Measurements from ENCODE around the gene TP53TG5. TPM values are rescaled to one million over a fixed set of nuclear protein-coding genes. Genes with fewer than 3 reads are reported as not detected.

Gene TP53TG5
- total and polyA plus RNA-seq, 3 donors from 2014 or later = 6.4 to 28.2 (median 12.3) TPM

DNA sequence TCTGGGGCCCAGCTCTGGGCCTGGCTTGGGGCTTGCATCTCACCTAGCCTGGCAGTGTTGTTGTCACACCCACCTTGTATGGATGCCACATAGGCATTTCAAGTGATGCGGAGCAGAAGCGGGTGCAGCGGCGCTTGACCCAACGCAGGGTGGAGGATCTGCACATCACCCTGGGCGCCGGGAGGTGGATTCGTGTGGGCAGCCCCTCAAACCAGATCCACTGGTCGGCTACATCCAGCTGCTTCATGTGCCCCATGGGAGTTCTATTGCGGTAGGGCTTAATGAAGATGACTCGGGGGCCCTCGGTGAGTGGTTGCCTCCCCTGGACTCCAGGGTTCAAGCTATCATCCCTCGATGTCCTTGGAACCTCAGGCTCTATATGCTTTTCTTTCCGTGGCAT, 3.2 kb downstream of the TP53TG5 start:
- TF ChIP-seq, protein P1, sequence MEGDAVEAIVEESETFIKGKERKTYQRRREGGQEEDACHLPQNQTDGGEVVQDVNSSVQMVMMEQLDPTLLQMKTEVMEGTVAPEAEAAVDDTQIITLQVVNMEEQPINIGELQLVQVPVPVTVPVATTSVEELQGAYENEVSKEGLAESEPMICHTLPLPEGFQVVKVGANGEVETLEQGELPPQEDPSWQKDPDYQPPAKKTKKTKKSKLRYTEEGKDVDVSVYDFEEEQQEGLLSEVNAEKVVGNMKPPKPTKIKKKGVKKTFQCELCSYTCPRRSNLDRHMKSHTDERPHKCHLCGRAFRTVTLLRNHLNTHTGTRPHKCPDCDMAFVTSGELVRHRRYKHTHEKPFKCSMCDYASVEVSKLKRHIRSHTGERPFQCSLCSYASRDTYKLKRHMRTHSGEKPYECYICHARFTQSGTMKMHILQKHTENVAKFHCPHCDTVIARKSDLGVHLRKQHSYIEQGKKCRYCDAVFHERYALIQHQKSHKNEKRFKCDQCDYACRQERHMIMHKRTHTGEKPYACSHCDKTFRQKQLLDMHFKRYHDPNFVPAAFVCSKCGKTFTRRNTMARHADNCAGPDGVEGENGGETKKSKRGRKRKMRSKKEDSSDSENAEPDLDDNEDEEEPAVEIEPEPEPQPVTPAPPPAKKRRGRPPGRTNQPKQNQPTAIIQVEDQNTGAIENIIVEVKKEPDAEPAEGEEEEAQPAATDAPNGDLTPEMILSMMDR (IDR thresholded peaks at IDR 0.05) = no peak
- TF ChIP-seq POLR2A (IDR thresholded peaks at IDR 0.05) = no peak
- Histone ChIP-seq H3K36me3 (ENCODE audit: low read depth, missing control alignments) (no peaks in the 10 kb centered on the region), H3K4me1 (peaks cover 3% of the 10 kb centered on the region), H3K27ac (no peak overlapping the region), H3K4me3 (no peak overlapping the region), H3K27me3 (no peaks in the 10 kb centered on the region), H3K9me3 (no peaks in the 10 kb centered on the region)
- WGBS, 2 donors = 93 to 94% methylated on average over 10 to 13 of the region's 14 CpGs
- intact Hi-C loops (cut with DNase I; ENCODE audit: low total_unique reads) = no loop called here
- no peak for DNase-seq

DNA sequence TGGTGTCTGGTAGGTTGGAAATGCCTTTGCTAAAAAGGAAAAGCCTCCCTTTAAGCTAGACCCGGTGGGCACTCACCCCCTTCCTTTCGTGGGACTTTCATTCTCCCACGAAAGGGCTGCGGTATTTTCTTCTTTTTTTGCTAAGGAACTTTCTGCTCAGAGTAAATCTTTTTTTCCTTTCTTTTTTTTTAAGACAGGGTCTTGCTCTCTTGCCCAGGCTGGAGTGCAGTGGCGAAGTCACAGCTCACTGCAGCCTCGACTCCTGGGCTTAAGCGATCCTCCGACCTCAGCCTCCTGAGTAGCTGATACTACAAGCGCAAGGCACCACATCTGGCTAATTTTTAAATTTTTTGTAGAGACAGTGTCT, 4.0 kb downstream of the TP53TG5 start:
- H3K27ac ChIP-seq = no peak overlapping the region
- no peaks in the 10 kb centered on the region for H3K9me3 ChIP-seq
- H3K4me1 ChIP-seq = peaks cover 3% of the 10 kb centered on the region
- H3K4me3 ChIP-seq = peak overlapping the region; percentile 48 to 51
- WGBS, 2 donors = 58 to 60% methylated on average over 9 of the region's 9 CpGs
- no peaks in the 10 kb centered on the region for H3K27me3 ChIP-seq
- intact Hi-C loops (cut with DNase I; ENCODE audit: low total_unique reads) = no loop called here
- H3K36me3 ChIP-seq (ENCODE audit: low read depth, missing control alignments) = no peaks in the 10 kb centered on the region
- no peak for DNase-seq
- TF ChIP-seq, protein P1 (IDR thresholded peaks at IDR 0.05) = no peak
- TF ChIP-seq POLR2A (IDR thresholded peaks at IDR 0.05) = no peak

DNA sequence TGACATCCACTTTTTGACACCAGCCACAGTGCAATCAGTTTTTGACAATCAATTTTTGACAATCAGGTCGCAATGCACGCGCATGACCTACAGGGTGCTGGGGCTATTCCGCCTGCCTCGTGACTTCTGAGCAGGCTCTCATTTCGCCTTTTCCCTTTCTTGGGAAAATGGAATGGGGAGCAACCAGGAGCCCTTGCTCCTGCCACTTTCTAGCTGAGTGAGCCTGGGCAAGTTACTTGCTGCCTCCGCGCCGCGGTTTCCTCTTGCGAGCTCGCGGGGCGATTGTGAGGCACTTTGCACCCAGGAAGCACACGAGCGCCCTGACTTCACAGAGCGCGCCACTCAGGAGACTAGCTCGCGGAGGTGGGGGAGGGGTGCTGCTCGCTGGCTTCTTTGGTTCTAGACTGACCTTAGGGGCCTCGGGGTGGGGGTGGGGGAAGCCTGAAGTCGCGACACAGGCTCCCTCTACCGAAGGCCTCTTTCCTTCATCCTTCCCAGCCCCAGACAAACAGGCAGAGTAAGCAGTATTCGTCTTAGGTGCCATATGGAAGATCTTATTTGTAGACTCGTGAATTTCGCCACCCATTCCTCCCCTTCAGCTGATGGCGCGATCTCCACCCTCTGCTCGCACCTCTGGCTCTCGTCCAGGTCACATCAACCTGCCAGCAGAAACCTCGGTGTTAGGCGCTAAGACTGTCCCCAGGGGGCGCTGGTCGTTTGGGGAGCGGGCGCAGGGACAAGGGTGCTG, 4.6 kb downstream of the TP53TG5 start:
- Histone ChIP-seq H3K4me3 (peak overlapping the region; percentile 48 to 51), H3K36me3 (ENCODE audit: low read depth, missing control alignments) (no peaks in the 10 kb centered on the region), H3K9me3 (no peaks in the 10 kb centered on the region), H3K4me1 (peaks cover 3% of the 10 kb centered on the region), H3K27ac (no peak overlapping the region), H3K27me3 (no peaks in the 10 kb centered on the region)
- DNase-seq = peak; percentile 82
- TF ChIP-seq, protein P1 (IDR thresholded peaks at IDR 0.05) = peak; percentile 49 to 78 (median 64)
- TF ChIP-seq POLR2A (IDR thresholded peaks at IDR 0.05) = no peak
- 7 to 9% methylated on average over 36 to 38 of the region's 38 CpGs for WGBS, 2 donors
- intact Hi-C loops (cut with DNase I; ENCODE audit: low total_unique reads) = no loop called here

DNA sequence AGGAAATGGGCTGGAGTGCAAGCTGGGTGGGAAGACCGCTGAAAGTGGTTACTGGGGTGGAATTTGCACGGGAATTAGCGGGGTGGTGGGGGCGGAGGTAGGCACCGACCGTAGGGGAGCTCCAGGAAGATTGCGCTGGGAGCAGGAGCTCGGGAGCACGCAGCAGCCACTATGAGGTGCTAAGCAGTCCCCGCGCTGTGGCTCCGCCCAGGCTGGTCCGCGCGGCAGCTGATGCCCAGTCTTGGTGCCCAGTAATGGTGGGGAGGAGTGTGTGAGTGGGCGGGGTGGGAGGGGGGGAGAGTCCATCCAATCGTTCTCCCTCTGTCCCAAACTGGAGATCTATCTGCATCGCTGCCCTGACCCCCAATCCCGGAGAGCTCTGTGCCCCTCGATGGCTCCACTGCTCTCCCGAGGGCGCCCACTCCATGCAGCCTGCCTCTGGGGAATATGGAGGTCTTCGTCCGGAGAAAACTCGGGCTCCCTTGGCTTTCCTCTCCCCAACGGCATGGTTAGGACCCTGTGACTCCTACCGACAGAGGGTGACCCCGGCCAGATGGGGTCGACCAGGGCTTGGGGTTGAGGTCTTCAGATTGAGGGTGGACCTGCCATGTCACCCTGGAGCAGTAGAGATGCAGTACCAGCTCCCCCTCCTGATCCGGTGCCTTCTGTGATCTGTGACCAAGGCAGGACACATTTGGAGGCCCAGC, 5.3 kb downstream of the TP53TG5 start:
- Histone ChIP-seq H3K27ac (no peak overlapping the region), H3K4me3 (peak overlapping the region; percentile 48 to 51), H3K4me1 (peaks cover 3% of the 10 kb centered on the region), H3K9me3 (no peaks in the 10 kb centered on the region), H3K36me3 (ENCODE audit: low read depth, missing control alignments) (no peaks in the 10 kb centered on the region), H3K27me3 (no peaks in the 10 kb centered on the region)
- WGBS, 2 donors = 31 to 35% methylated on average over 26 to 30 of the region's 30 CpGs
- TF ChIP-seq POLR2A (IDR thresholded peaks at IDR 0.05) = no peak
- TF ChIP-seq, protein P1 (IDR thresholded peaks at IDR 0.05) = no peak
- DNase-seq = no peak
- intact Hi-C loops (cut with DNase I; ENCODE audit: low total_unique reads) = no loop called here

All from testis (tissue), 3 donors.